Subcutaneous adipose tissue (tissue), 4 donors: ENCODE data around the gene RBM20. TPM values are rescaled to one million over a fixed set of nuclear protein-coding genes. Genes with fewer than 3 reads are reported as not detected.

ENCODE experiments used
- total RNA-seq, 4 donors: library from RNA; depleted of rRNA; stranded (reverse); fragments of >200 nt; gene quantifications; one replicate each; pipeline ENCODE4 v1.1.0, GENCODE V29; 2016
- TF ChIP-seq, protein P1 (sequence below): fragments of 450-650 bp; IDR thresholded peaks from one replicate; pipeline ENCODE4 v1.5.1; 2016; ENCODE audit warnings: low read depth, mild to moderate bottlenecking, control low read depth, antibody characterized with exemption, moderate library complexity

RBM20 gene
- total RNA-seq, 4 donors from 2014 or later = 0.88 to 10.3 (median 3.5) TPM

DNA sequence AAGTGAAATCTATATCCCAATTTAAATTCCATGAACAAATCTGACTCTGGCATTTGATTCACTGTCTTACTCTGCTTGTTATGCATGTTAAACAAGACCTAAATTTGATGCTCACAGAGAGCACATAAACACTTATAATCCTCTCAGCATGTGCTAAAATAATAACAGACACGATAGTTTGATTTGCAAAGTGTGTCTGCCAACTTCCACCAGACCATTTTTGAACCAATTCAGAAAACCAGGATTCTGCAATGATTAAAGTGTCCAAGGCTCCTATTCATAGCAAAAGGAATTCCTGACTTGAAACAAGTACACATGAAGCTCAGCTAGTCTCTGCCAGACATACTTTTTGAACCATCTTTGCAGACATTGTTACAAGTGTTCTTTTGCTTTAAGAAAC is 11.2 kb downstream of the RBM20 start:
- TF ChIP-seq, protein P1, sequence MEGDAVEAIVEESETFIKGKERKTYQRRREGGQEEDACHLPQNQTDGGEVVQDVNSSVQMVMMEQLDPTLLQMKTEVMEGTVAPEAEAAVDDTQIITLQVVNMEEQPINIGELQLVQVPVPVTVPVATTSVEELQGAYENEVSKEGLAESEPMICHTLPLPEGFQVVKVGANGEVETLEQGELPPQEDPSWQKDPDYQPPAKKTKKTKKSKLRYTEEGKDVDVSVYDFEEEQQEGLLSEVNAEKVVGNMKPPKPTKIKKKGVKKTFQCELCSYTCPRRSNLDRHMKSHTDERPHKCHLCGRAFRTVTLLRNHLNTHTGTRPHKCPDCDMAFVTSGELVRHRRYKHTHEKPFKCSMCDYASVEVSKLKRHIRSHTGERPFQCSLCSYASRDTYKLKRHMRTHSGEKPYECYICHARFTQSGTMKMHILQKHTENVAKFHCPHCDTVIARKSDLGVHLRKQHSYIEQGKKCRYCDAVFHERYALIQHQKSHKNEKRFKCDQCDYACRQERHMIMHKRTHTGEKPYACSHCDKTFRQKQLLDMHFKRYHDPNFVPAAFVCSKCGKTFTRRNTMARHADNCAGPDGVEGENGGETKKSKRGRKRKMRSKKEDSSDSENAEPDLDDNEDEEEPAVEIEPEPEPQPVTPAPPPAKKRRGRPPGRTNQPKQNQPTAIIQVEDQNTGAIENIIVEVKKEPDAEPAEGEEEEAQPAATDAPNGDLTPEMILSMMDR = no peak

DNA sequence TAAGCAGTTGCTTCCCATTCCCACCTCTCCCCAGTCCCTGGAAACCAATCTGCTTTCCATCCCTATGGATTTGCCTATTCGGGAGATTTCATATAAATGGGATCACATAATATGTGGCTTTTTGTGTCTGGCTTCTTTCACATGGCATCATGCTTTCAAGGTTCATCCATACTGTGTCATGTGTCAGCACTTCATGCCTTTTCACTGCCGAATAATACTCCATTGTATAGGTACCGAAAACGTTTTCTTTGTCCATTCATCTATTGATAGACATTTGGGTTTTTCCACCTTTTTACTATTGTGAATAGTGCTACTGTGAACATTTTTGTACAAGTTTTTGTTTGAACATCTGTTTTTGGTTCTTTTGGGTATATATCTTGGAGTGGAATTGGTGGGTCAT is 12.5 kb downstream of the RBM20 start:
- TF ChIP-seq, protein P1 = no peak

DNA sequence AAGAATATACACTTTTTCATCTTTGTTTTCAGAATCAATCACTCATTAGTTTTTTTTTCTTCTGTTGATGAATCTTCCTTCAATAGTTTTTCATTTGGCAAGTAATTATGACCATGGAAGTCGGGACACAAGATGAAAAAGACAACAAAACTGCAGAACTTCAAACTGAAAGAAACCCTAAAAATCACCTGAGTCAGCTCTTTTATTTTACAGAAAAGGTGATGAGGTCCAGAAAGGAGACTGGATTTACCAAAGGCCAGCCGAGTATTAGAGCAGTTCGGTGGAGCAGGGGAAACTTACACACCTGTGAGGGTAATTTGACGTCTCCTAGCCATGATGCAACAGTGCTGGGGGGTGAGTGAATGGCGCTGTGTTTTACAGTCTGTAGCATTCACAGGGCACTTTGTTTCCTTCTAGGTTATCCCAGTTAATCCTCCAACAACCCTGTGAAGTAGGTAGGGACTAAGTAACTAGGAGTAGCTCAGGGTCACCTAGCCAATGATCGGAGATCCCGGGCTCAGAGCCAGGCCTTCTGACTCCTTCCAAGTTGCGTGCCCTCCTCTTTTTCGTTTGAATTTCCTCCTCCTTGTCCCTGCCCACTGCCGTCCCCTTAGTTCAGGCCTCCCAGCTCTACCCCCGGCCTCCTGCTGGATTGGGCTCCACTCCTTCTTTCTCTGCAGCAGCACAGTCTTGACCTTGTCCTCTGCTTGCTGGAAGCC is 14.0 kb downstream of the RBM20 start:
- TF ChIP-seq, protein P1 = no peak

DNA sequence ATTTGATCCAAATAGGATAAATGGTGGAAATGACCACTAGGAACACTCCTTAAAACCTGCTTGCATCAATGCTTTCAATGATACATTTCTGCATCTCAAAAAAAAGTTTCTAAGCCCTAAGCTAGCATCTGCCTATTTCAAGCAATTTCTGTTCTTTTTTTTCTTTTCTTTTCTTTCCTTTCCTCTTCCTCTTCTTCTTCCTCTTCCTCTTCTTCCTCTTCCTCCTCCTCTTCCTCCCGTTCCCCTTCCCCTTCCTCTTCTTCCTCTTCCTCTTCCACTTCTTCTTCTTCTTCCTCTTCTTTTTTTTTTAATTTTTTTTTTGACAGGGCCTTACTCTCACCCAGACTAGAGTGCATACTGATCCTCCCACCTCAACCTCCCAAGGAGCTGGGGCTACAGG is 15.4 kb downstream of the RBM20 start:
- TF ChIP-seq, protein P1 = no peak

DNA sequence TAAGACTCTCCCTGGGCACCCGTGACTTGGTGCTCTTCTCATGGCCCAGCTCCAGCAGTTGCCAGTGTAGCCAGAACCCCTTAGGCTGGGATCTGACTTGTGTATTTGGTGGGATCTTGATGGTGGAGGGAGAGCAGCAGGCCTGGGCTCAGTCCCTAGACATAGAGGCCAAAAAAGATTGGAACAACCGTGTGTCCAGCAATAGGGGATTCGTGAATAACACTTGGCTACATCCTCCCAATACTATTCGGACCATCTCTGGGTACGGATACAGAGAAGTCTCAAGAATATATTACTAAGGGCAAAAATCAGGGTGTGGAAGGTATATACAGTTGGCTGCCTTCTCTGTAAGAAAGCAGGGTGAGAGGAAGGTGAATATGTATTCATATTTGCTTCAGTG is 17.2 kb downstream of the RBM20 start:
- TF ChIP-seq, protein P1 = no peak

DNA sequence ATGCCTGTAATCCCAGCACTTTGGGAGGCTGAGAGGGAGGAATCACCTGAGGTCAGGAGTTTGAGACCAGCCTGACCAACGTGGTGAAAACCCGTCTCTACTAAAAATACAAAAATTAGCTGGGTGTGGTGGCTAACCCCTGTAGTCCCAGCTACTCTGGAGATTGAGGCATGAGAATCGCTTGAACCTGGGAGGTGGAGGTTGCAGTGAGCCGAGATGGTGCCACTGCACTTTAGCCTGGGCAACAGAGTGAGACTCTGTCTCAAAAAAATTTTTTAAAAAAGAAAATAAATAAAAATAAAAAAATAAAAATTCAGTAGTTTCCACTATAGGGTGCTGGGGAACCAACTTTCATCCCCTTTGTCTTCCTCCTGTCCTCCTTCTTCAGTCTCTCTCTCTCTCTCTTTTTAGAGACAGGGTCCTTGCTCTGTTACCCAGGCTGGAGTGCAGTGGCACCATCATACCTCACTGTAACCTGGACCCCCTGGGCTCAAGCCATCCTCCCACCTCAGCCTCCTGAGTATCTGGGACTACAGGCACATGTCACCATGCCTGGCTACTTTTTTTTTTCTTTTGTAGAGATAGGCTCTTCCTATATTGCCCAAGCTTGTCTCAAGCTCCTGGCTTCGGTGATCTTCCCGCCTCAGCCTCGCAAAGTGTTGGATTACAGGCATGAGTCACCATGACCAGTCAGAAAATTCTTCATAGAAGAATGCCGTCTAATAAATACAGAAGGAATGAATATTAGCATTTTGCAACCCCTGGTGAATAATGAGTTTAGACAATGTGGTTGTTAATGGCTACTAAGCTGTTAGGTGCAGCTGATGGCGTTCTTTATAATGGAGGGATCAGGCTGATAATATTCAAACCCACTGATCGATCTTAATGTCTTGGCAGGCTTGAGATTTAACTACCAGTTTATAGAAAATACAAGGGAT is 20.6 kb downstream of the RBM20 start:
- TF ChIP-seq, protein P1 = no peak

DNA sequence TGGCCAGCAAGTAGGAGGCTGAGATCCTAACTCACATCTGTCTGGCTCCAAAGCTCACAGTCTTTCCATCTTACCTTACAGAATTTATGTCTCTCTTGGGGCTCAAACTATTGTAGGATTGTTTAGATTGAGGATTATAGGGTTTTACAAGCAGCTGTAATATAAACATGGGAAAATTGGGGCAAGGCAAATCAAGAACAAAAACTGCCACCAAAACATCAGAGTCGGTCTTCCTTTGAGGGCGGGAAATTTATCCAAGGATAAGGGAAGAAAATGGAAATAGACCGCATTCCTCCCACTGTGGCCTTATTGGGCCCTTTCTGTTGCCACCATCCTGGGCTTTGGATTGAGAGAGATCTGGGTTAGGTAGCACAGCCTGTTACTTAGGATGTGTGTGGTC is 22.5 kb downstream of the RBM20 start:
- TF ChIP-seq, protein P1 = no peak
